Activated naive CD4-positive, alpha-beta T cell treated with anti-CD3 and anti-CD28 coated beads, Interleukin-2, amount 50 U/mL, for 24 hours (primary cell): ENCODE results near the gene SIAH3.

Experiments used
- H3K27ac Mint-ChIP-seq: one replicate; pipeline ENCODE4 v1.8.0; 2021; ENCODE audit warnings: mild to moderate bottlenecking, mixed read lengths
- H3K27me3 Mint-ChIP-seq: one replicate; pipeline ENCODE4 v1.8.0; 2021; ENCODE audit warnings: mixed read lengths
- H3K36me3 Mint-ChIP-seq: one replicate; pipeline ENCODE4 v1.8.0; 2021; ENCODE audit warnings: mixed read lengths
- H3K4me1 Mint-ChIP-seq: one replicate; pipeline ENCODE4 v1.8.0; 2021; ENCODE audit warnings: mixed read lengths
- H3K4me3 Mint-ChIP-seq: one replicate; pipeline ENCODE4 v1.8.0; 2021; ENCODE audit warnings: mild to moderate bottlenecking, mixed read lengths
- H3K9me3 Mint-ChIP-seq: one replicate; pipeline ENCODE4 v1.8.0; 2021; ENCODE audit warnings: mixed read lengths

SIAH3 gene

GRCh38 chr13:45812695-45813372 is 38.7 kb downstream of the SIAH3 start:
- Mint-ChIP-seq H3K4me1 (no peaks in the 10 kb centered on the region), H3K4me3 (no peak overlapping the region), H3K27me3 (no peaks in the 10 kb centered on the region), H3K36me3 (no peaks in the 10 kb centered on the region), H3K27ac (no peak overlapping the region), H3K9me3 (no peaks in the 10 kb centered on the region)

- no peak overlapping the region for H3K27ac Mint-ChIP-seq
Observed at GRCh38 chr13:45811891-45812694, 39.5 kb downstream of the SIAH3 start.

GRCh38 chr13:45809801-45810394 is 41.7 kb downstream of the SIAH3 start:
- no peaks in the 10 kb centered on the region for H3K4me1 Mint-ChIP-seq
- no peaks in the 10 kb centered on the region for H3K27me3 Mint-ChIP-seq
- no peak overlapping the region for H3K27ac Mint-ChIP-seq
- H3K9me3 Mint-ChIP-seq = no peaks in the 10 kb centered on the region
- no peak overlapping the region for H3K4me3 Mint-ChIP-seq
- no peaks in the 10 kb centered on the region for H3K36me3 Mint-ChIP-seq

More at GRCh38 chr13:45811891-45812694, 39.5 kb downstream of the SIAH3 start:
- no peaks in the 10 kb centered on the region for H3K4me1 Mint-ChIP-seq
- no peak overlapping the region for H3K4me3 Mint-ChIP-seq
- no peaks in the 10 kb centered on the region for H3K27me3 Mint-ChIP-seq
- H3K36me3 Mint-ChIP-seq = no peaks in the 10 kb centered on the region
- H3K9me3 Mint-ChIP-seq = no peaks in the 10 kb centered on the region

GRCh38 chr13:45808925-45809324 is 42.6 kb downstream of the SIAH3 start:
- H3K27me3 Mint-ChIP-seq = no peaks in the 10 kb centered on the region
- H3K4me3 Mint-ChIP-seq = no peak overlapping the region
- H3K27ac Mint-ChIP-seq = no peak overlapping the region
- no peaks in the 10 kb centered on the region for H3K9me3 Mint-ChIP-seq
- no peaks in the 10 kb centered on the region for H3K36me3 Mint-ChIP-seq
- no peaks in the 10 kb centered on the region for H3K4me1 Mint-ChIP-seq

GRCh38 chr13:45807520-45808099 is 43.9 kb downstream of the SIAH3 start:
- H3K27ac Mint-ChIP-seq = no peak overlapping the region
- H3K4me1 Mint-ChIP-seq = no peaks in the 10 kb centered on the region
- H3K4me3 Mint-ChIP-seq = no peak overlapping the region
- H3K36me3 Mint-ChIP-seq = no peaks in the 10 kb centered on the region
- no peaks in the 10 kb centered on the region for H3K27me3 Mint-ChIP-seq
- H3K9me3 Mint-ChIP-seq = no peaks in the 10 kb centered on the region

GRCh38 chr13:45800485-45800884 is 51.1 kb downstream of the SIAH3 start:
- Mint-ChIP-seq H3K27me3 (no peaks in the 10 kb centered on the region), H3K4me1 (no peaks in the 10 kb centered on the region), H3K36me3 (no peaks in the 10 kb centered on the region), H3K9me3 (no peaks in the 10 kb centered on the region), H3K4me3 (no peak overlapping the region), H3K27ac (no peak overlapping the region)

GRCh38 chr13:45799451-45799850 is 52.1 kb downstream of the SIAH3 start:
- H3K27ac Mint-ChIP-seq = no peak overlapping the region
- H3K27me3 Mint-ChIP-seq = no peaks in the 10 kb centered on the region
- no peaks in the 10 kb centered on the region for H3K9me3 Mint-ChIP-seq
- H3K36me3 Mint-ChIP-seq = no peaks in the 10 kb centered on the region
- no peaks in the 10 kb centered on the region for H3K4me1 Mint-ChIP-seq
- no peak overlapping the region for H3K4me3 Mint-ChIP-seq

- H3K27ac Mint-ChIP-seq = no peak overlapping the region
- H3K4me1 Mint-ChIP-seq = no peaks in the 10 kb centered on the region
- no peak overlapping the region for H3K4me3 Mint-ChIP-seq
- H3K27me3 Mint-ChIP-seq = no peaks in the 10 kb centered on the region
- H3K9me3 Mint-ChIP-seq = no peaks in the 10 kb centered on the region
- no peaks in the 10 kb centered on the region for H3K36me3 Mint-ChIP-seq
Observed at GRCh38 chr13:45798851-45799250, 52.7 kb downstream of the SIAH3 start.

GRCh38 chr13:45796426-45797235 is 54.9 kb downstream of the SIAH3 start:
- H3K9me3 Mint-ChIP-seq = no peaks in the 10 kb centered on the region
- no peak overlapping the region for H3K4me3 Mint-ChIP-seq

GRCh38 chr13:45792827-45793303 is 58.7 kb downstream of the SIAH3 start:
- Mint-ChIP-seq H3K36me3 (no peaks in the 10 kb centered on the region), H3K27ac (no peak overlapping the region), H3K4me3 (no peak overlapping the region), H3K4me1 (peaks cover 20% of the 10 kb centered on the region), H3K27me3 (no peaks in the 10 kb centered on the region), H3K9me3 (no peaks in the 10 kb centered on the region)

More at GRCh38 chr13:45796426-45797235, 54.9 kb downstream of the SIAH3 start:
- peaks cover 18% of the 10 kb centered on the region for H3K4me1 Mint-ChIP-seq
- no peaks in the 10 kb centered on the region for H3K27me3 Mint-ChIP-seq
- H3K27ac Mint-ChIP-seq = no peak overlapping the region
- no peaks in the 10 kb centered on the region for H3K36me3 Mint-ChIP-seq

- Mint-ChIP-seq H3K27ac (no peak overlapping the region), H3K4me3 (no peak overlapping the region), H3K36me3 (no peaks in the 10 kb centered on the region), H3K9me3 (no peaks in the 10 kb centered on the region), H3K27me3 (no peaks in the 10 kb centered on the region), H3K4me1 (peaks cover 33% of the 10 kb centered on the region)
Observed at GRCh38 chr13:45788011-45788410, 63.5 kb downstream of the SIAH3 start.

- Mint-ChIP-seq H3K27ac (no peak overlapping the region), H3K4me3 (no peak overlapping the region), H3K9me3 (no peaks in the 10 kb centered on the region), H3K4me1 (peaks cover 27% of the 10 kb centered on the region), H3K27me3 (no peaks in the 10 kb centered on the region), H3K36me3 (no peaks in the 10 kb centered on the region)
Observed at GRCh38 chr13:45787346-45787745, 64.2 kb downstream of the SIAH3 start.

- Mint-ChIP-seq H3K27me3 (no peaks in the 10 kb centered on the region), H3K4me3 (peak overlapping the region; percentile 34), H3K4me1 (peaks cover 18% of the 10 kb centered on the region), H3K36me3 (no peaks in the 10 kb centered on the region), H3K9me3 (no peaks in the 10 kb centered on the region), H3K27ac (peak overlapping the region; percentile 2)
Observed at GRCh38 chr13:45786293-45786920, 65.1 kb downstream of the SIAH3 start.

GRCh38 chr13:45784755-45785675 is 66.5 kb downstream of the SIAH3 start:
- H3K27ac Mint-ChIP-seq = no peak overlapping the region
- no peaks in the 10 kb centered on the region for H3K36me3 Mint-ChIP-seq
- no peaks in the 10 kb centered on the region for H3K9me3 Mint-ChIP-seq
- H3K27me3 Mint-ChIP-seq = no peaks in the 10 kb centered on the region
- no peak overlapping the region for H3K4me3 Mint-ChIP-seq
- peaks cover 17% of the 10 kb centered on the region for H3K4me1 Mint-ChIP-seq
